ENCODE measurements around the gene SLC25A47. TPM values are rescaled to one million over a fixed set of nuclear protein-coding genes. Genes with fewer than 3 reads are reported as not detected.

The SLC25A47 gene
- total and polyA plus RNA-seq, 4 donors = 23.7 to 469 (median 291) TPM

DNA sequence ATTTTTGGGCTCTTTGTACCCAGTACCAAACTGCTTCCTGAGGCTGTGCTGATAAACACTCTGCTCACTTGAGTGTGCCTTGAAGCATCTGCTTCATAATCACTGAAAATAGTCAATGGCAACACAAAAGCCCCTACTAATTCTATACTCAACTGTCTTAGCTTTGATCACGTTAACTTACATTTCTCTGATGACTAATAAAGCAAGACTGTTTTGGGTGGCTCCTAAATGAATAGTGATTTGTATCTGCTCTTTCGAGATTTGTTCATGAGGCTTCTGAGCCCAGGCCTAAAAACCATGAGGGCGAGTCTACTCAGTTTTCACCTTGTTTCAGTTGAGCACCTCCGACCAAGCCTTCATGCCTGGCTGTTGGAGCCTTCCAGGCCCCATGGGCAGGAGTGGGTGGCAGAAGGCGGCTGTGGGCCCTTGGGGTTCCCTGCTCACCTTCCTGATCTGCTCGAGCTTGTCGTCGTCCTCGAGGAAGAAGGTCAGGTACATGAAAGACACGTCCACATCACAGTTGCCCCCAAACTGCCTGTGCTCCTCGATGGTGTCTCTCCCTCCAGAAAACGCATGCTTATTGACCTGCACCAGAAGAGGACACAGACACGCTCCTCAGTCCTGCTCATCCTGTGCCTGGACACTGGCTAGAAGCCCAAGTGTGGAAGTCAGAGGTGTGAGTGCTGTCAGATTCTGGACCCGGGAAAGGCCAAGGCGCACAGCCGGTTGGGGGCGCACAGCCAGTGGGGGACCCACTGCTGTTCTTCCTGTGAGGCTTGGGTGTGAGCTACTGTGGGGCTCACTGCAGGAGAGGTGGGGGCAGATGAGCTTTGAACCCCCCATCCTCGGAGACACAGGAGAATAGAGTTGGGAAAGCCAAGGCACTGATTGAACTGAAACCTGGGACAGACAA is 13.7 kb downstream of the SLC25A47 start:
- no peaks in the 10 kb centered on the region for H3K9me3 ChIP-seq (ENCODE audit: control insufficient read depth in 4 of 4, low read length in 3 of 4)
- peaks cover 0 to 7% (median 4%) of the 10 kb centered on the region in 4 donors for H3K4me1 ChIP-seq (ENCODE audit: control insufficient read depth in 4 of 4, insufficient read depth in 4 of 4, low read length in 3 of 4)
- no peak for DNase-seq (ENCODE audit: low spot score)
- H3K27me3 ChIP-seq (ENCODE audit: control insufficient read depth in 4 of 4, insufficient read depth in 4 of 4, low read length in 3 of 4) = no peaks in the 10 kb centered on the region
- H3K27ac ChIP-seq (ENCODE audit: low read depth in 1 of 2, low read length in 2 of 2) = no peak overlapping the region
- peaks cover 6 to 18% (median 7%) of the 10 kb centered on the region in 4 donors for H3K36me3 ChIP-seq (ENCODE audit: control insufficient read depth in 4 of 4, insufficient read depth in 3 of 4, low read depth in 1 of 4, low read length in 3 of 4)
- TF ChIP-seq ZBTB33 (IDR thresholded peaks at IDR 0.05) = no peak
- no peak for TF ChIP-seq RXRA (IDR thresholded peaks at IDR 0.05)
- TF ChIP-seq TAF1 (conservative IDR thresholded peaks at IDR 0.05) = no peak
- no peak for TF ChIP-seq YY1 (IDR thresholded peaks at IDR 0.05)
- TF ChIP-seq JUND (IDR thresholded peaks at IDR 0.05) = no peak
- no peak for TF ChIP-seq EGR1 (IDR thresholded peaks at IDR 0.05; ENCODE audit: low read depth in 2 of 2)
- TF ChIP-seq CTCF (IDR thresholded peaks at IDR 0.05; ENCODE audit: low read depth, low read length, missing input control) = no peak
- no peak for TF ChIP-seq SP1 (IDR thresholded peaks at IDR 0.05)
- TF ChIP-seq HNF4A (conservative IDR thresholded peaks at IDR 0.05) = no peak
- TF ChIP-seq, protein P1, sequence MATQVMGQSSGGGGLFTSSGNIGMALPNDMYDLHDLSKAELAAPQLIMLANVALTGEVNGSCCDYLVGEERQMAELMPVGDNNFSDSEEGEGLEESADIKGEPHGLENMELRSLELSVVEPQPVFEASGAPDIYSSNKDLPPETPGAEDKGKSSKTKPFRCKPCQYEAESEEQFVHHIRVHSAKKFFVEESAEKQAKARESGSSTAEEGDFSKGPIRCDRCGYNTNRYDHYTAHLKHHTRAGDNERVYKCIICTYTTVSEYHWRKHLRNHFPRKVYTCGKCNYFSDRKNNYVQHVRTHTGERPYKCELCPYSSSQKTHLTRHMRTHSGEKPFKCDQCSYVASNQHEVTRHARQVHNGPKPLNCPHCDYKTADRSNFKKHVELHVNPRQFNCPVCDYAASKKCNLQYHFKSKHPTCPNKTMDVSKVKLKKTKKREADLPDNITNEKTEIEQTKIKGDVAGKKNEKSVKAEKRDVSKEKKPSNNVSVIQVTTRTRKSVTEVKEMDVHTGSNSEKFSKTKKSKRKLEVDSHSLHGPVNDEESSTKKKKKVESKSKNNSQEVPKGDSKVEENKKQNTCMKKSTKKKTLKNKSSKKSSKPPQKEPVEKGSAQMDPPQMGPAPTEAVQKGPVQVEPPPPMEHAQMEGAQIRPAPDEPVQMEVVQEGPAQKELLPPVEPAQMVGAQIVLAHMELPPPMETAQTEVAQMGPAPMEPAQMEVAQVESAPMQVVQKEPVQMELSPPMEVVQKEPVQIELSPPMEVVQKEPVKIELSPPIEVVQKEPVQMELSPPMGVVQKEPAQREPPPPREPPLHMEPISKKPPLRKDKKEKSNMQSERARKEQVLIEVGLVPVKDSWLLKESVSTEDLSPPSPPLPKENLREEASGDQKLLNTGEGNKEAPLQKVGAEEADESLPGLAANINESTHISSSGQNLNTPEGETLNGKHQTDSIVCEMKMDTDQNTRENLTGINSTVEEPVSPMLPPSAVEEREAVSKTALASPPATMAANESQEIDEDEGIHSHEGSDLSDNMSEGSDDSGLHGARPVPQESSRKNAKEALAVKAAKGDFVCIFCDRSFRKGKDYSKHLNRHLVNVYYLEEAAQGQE (IDR thresholded peaks at IDR 0.05) = no peak
- WGBS = 92% methylated on average over 18 of the region's 18 CpGs
- H3K9ac ChIP-seq (ENCODE audit: low read depth in 1 of 2, low read length in 2 of 2) = no peak overlapping the region
- H3K4me3 ChIP-seq (ENCODE audit: low read depth in 1 of 3, low read length in 3 of 3) = no peak overlapping the region

GRCh38 chr14:100339766-100340422 is 16.8 kb downstream of the SLC25A47 start:
- Histone ChIP-seq H3K4me3 (ENCODE audit: low read depth in 1 of 3, low read length in 3 of 3) (no peak overlapping the region), H3K4me1 (ENCODE audit: control insufficient read depth in 4 of 4, insufficient read depth in 4 of 4, low read length in 3 of 4) (peaks cover 0 to 6% (median 3%) of the 10 kb centered on the region in 4 donors), H3K9ac (ENCODE audit: low read depth in 1 of 2, low read length in 2 of 2) (no peak overlapping the region), H3K9me3 (ENCODE audit: control insufficient read depth in 4 of 4, low read length in 3 of 4) (no peaks in the 10 kb centered on the region), H3K36me3 (ENCODE audit: control insufficient read depth in 4 of 4, insufficient read depth in 3 of 4, low read depth in 1 of 4, low read length in 3 of 4) (peaks cover 6 to 24% (median 8%) of the 10 kb centered on the region in 4 donors), H3K27ac (ENCODE audit: low read depth in 1 of 2, low read length in 2 of 2) (peak overlapping the region in 1 of 2 donors; percentile 78), H3K27me3 (ENCODE audit: control insufficient read depth in 4 of 4, insufficient read depth in 4 of 4, low read length in 3 of 4) (no peaks in the 10 kb centered on the region)
- WGBS = 88% methylated on average over 6 of the region's 6 CpGs
- no peak for TF ChIP-seq GABPA (IDR thresholded peaks at IDR 0.05 in 1 of 2, conservative IDR thresholded peaks at IDR 0.05 in 1 of 2)
- no peak for TF ChIP-seq EGR1 (IDR thresholded peaks at IDR 0.05; ENCODE audit: low read depth in 2 of 2)
- TF ChIP-seq, protein P1 (IDR thresholded peaks at IDR 0.05) = no peak
- no peak for TF ChIP-seq JUND (IDR thresholded peaks at IDR 0.05)
- no peak for TF ChIP-seq YY1 (IDR thresholded peaks at IDR 0.05)
- DNase-seq (ENCODE audit: low spot score) = no peak
